Stimulated activated CD4-positive, alpha-beta T cell treated with anti-CD3 and anti-CD28 coated beads, Interleukin-12 subunit alpha, Interleukin-12 subunit beta, amount 100 ng/mL, for 48 hours (primary cell): Measurements from ENCODE around the gene GPN2.

Experiments
- DNase-seq, 3 donors: peaks; one replicate each; pipeline ENCODE4 v3.0.0-alpha.2; 2020; ENCODE audit warnings: low read depth in 2 of 3, low spot score in 1 of 3

The GPN2 gene

GRCh38 chr1:26889551-26890466 is at the start of gene GPN2:
Gene GPN2 (minus strand): TSS chr1:26890283. CDS start chr1:26890096, 187 bp downstream.
- DNase-seq, result peak; percentile 58 to 74 (median 64)

- no peak for DNase-seq
These were observed 48.6 kb upstream of the GPN2 start for GRCh38 chr1:26938659-26939025.

GRCh38 chr1:26938004-26938658 is 48.0 kb upstream of the GPN2 start:
- no peak for DNase-seq

- no peak for DNase-seq
These were observed 46.7 kb upstream of the GPN2 start for GRCh38 chr1:26936823-26937222.

- DNase-seq, result no peak
These were observed 42.4 kb upstream of the GPN2 start for GRCh38 chr1:26932531-26932930.

GRCh38 chr1:26923711-26924110 is 33.6 kb upstream of the GPN2 start:
- peak in 1 of 3 donors; percentile 4 for DNase-seq

GRCh38 chr1:26922901-26923300 is 32.8 kb upstream of the GPN2 start:
- no peak for DNase-seq

GRCh38 chr1:26922431-26922729 is 32.3 kb upstream of the GPN2 start:
- no peak for DNase-seq

- DNase-seq, result peak; percentile 90 to 96 (median 96)
These were observed 31.7 kb upstream of the GPN2 start, which contains the start of gene NUDC for GRCh38 chr1:26921540-26922430. Gene NUDC (plus strand): TSS chr1:26921743. CDS start chr1:26921849, 106 bp downstream.

- no peak for DNase-seq
These were observed 31.1 kb upstream of the GPN2 start for GRCh38 chr1:26921126-26921539.

- no peak for DNase-seq
These were observed 25.2 kb upstream of the GPN2 start for GRCh38 chr1:26915204-26915842.

GRCh38 chr1:26913754-26914619 is 23.9 kb upstream of the GPN2 start, which contains the start of gene NR0B2:
Gene NR0B2 (minus strand): TSS chr1:26913975. CDS start chr1:26913940, 35 bp downstream.
- no peak for DNase-seq

- no peak for DNase-seq
These were observed 23.3 kb upstream of the GPN2 start for GRCh38 chr1:26913389-26913753.

GRCh38 chr1:26912147-26912490 is 22.0 kb upstream of the GPN2 start:
- DNase-seq, result no peak

- DNase-seq, result no peak
These were observed 21.5 kb upstream of the GPN2 start for GRCh38 chr1:26911399-26912146.

- DNase-seq, result no peak
These were observed 20.5 kb upstream of the GPN2 start for GRCh38 chr1:26910343-26911160.

GRCh38 chr1:26909951-26910342 is 19.9 kb upstream of the GPN2 start:
- no peak for DNase-seq

- no peak for DNase-seq
These were observed 17.2 kb upstream of the GPN2 start for GRCh38 chr1:26907071-26907917.
